GM12878 (cell line): Measurements from ENCODE around the gene FZD10. TPM values are rescaled to one million over a fixed set of nuclear protein-coding genes. Genes with fewer than 3 reads are reported as not detected.

Experiments used
- ATAC-seq: fragments of 200-7000 bp; cut with Tn5 transposase; 3 replicates; pipeline ENCODE4 v1.9.1; 2020; ENCODE audit warnings: mild to moderate bottlenecking, moderate library complexity
- BruUV-seq: library from RNA; stranded (reverse); fragments of 400-500 nt; replicated peaks from 2 replicates; lab custom pipeline; 2021; lab: Mats Ljungman, UMichigan
- CTCF ChIA-PET: fragments of 300-600 bp; sonication (Branson Sonifier 250); formaldehyde crosslinking; extraction: SDS; loops from one replicate; lab custom pipeline; 2021; ENCODE audit warnings: inconsistent platforms; lab: Yijun Ruan, JAX
- POLR2A ChIA-PET: fragments of 350-600 bp; formaldehyde crosslinking; extraction: SDS; loops from one replicate; lab custom pipeline; 2021; ENCODE audit warnings: inconsistent platforms; lab: Charles Lee
- RAD21 ChIA-PET: fragments of 300-600 bp; sonication (Branson Sonifier 250); formaldehyde crosslinking; loops from one replicate; lab custom pipeline; 2023; ENCODE audit warnings: antibody characterized with exemption; ENCODE audit not compliant: unreplicated experiment; lab: Charles Lee
- SMC1A ChIA-PET: fragments of 300-600 bp; sonication (Branson Sonifier 250); formaldehyde crosslinking; loops from one replicate; lab custom pipeline; 2023; ENCODE audit not compliant: unreplicated experiment, uncharacterized antibody; lab: Charles Lee
- DNase-seq: peaks from one replicate; pipeline ENCODE4 v3.0.0-alpha.2; 2011; ENCODE audit warnings: low read depth, low spot score
- FAIRE-seq: peaks from 3 replicates; lab custom pipeline; 2011; peaks lifted over from hg19 to GRCh38; lab: Jason Lieb, UNC
- H2AFZ ChIP-seq: 2 replicates; pipeline ENCODE4 v1.6.0; 2011; ENCODE audit warnings: low read depth, low read length, control low read depth; ENCODE audit not compliant: control insufficient read depth
- H3K27ac ChIP-seq: 2 replicates; pipeline ENCODE4 v1.5.1; 2011; ENCODE audit warnings: control low read depth; ENCODE audit not compliant: control insufficient read depth, insufficient read depth
- H3K27me3 ChIP-seq, 2 experiments: replicated peaks in 1 of 2; 2 replicates each; pipeline versions ENCODE4 v1.6.0 to v1.6.1; 2011; ENCODE audit warnings: low read length in 1 of 2; ENCODE audit not compliant: control insufficient read depth in 2 of 2, insufficient read depth in 2 of 2
- H3K36me3 ChIP-seq, 2 experiments: 2 replicates each; pipeline ENCODE4 v1.5.1; 2011; ENCODE audit warnings: low read length in 1 of 2; ENCODE audit not compliant: control insufficient read depth in 2 of 2, insufficient read depth in 2 of 2
- H3K4me1 ChIP-seq: 2 replicates; pipeline ENCODE4 v1.6.1; 2011; ENCODE audit warnings: mild to moderate bottlenecking, low read length, moderate library complexity, mixed read lengths; ENCODE audit not compliant: control insufficient read depth, insufficient read depth
- H3K4me2 ChIP-seq: 2 replicates; pipeline ENCODE4 v1.6.0; 2011; ENCODE audit warnings: control low read depth; ENCODE audit not compliant: control insufficient read depth, insufficient read depth
- H3K4me3 ChIP-seq: fragments of 200-600 bp; sonication (generic); 2 replicates; pipeline ENCODE4 v1.5.1; 2016
- H3K79me2 ChIP-seq: 2 replicates; pipeline ENCODE4 v1.6.0; 2011; ENCODE audit warnings: low read length; ENCODE audit not compliant: control insufficient read depth, insufficient read depth
- H3K9ac ChIP-seq: 2 replicates; pipeline ENCODE4 v1.8.0; 2011; ENCODE audit warnings: low read length, control low read depth, mixed read lengths; ENCODE audit not compliant: control insufficient read depth, insufficient read depth
- H3K9me3 ChIP-seq: replicated peaks from 3 replicates; pipeline ENCODE4 v1.5.1; 2011; ENCODE audit warnings: mild to moderate bottlenecking, low read length; ENCODE audit not compliant: control insufficient read depth, insufficient read depth
- H4K20me1 ChIP-seq: 2 replicates; pipeline ENCODE4 v1.6.0; 2011; ENCODE audit not compliant: control insufficient read depth, insufficient read depth
- BCL11A ChIP-seq: IDR thresholded peaks from 2 replicates; pipeline ENCODE4 v1.6.1; 2011; ENCODE audit warnings: low read depth, low read length
- BHLHE40 ChIP-seq, 2 experiments: fragments of 450-650 bp in 1 of 2; IDR thresholded peaks; 2 replicates each; pipeline ENCODE4 v1.6.1; 2011 to 2017; ENCODE audit warnings: low read depth in 2 of 2, borderline replicate concordance in 1 of 2, improper control_type of control experiment in 1 of 2, low read length in 1 of 2, mild to moderate bottlenecking in 1 of 2
- CBX3 ChIP-seq: fragments of 200-600 bp; sonication (generic); IDR thresholded peaks from 2 replicates; pipeline ENCODE4 v1.6.1; 2016; ENCODE audit warnings: low read depth, borderline replicate concordance
- CHD2 ChIP-seq: IDR thresholded peaks from 2 replicates; pipeline ENCODE4 v1.6.1; 2011; ENCODE audit warnings: low read depth, low read length, improper control_type of control experiment, borderline replicate concordance
- EED ChIP-seq: sonication (generic); IDR thresholded peaks from 2 replicates; pipeline ENCODE4 v1.6.1; 2016; ENCODE audit warnings: antibody characterized with exemption, low read depth
- ETV6 ChIP-seq, 2 experiments: fragments of 450-650 bp in 1 of 2; IDR thresholded peaks in 1 of 2; conservative IDR thresholded peaks in 1 of 2; 2 replicates each; pipeline ENCODE4 v1.6.1; 2014; ENCODE audit warnings: antibody characterized with exemption in 1 of 2, borderline replicate concordance in 1 of 2, low read depth in 1 of 2, mild to moderate bottlenecking in 1 of 2, moderate library complexity in 1 of 2
- MEF2B ChIP-seq: fragments of 450-650 bp; IDR thresholded peaks from 2 replicates; pipeline ENCODE4 v1.6.1; 2018; ENCODE audit warnings: mild to moderate bottlenecking, moderate library complexity; ENCODE audit not compliant: partially characterized antibody, poor library complexity, severe bottlenecking
- MXI1 ChIP-seq: fragments of 150-350 bp; IDR thresholded peaks from 2 replicates; pipeline ENCODE4 v1.6.1; 2011; ENCODE audit warnings: low read depth, mild to moderate bottlenecking, inconsistent platforms, low read length, improper control_type of control experiment
- PBX3 ChIP-seq: IDR thresholded peaks from 2 replicates; pipeline ENCODE4 v1.6.1; 2011; ENCODE audit warnings: mild to moderate bottlenecking, low read depth, low read length, moderate library complexity; ENCODE audit not compliant: insufficient replicate concordance
- POLR2AphosphoS5 ChIP-seq: IDR thresholded peaks from 2 replicates; pipeline ENCODE4 v1.6.1; 2011; ENCODE audit warnings: mild to moderate bottlenecking, low read length, inconsistent platforms
- RAD51 ChIP-seq: fragments of 450-650 bp; IDR thresholded peaks from 2 replicates; pipeline ENCODE4 v1.6.1; 2016; ENCODE audit warnings: moderate library complexity, mild to moderate bottlenecking, inconsistent platforms
- RBBP5 ChIP-seq: fragments of 200-600 bp; sonication (generic); conservative IDR thresholded peaks from 2 replicates; pipeline ENCODE4 v1.6.1; 2016
- SIX5 ChIP-seq: IDR thresholded peaks from 2 replicates; pipeline ENCODE4 v1.6.1; 2011; ENCODE audit warnings: mild to moderate bottlenecking, low read depth, low read length, moderate library complexity; ENCODE audit not compliant: severe bottlenecking
- SKIL ChIP-seq: fragments of 450-650 bp; IDR thresholded peaks from 2 replicates; pipeline ENCODE4 v1.6.1; 2017; ENCODE audit warnings: mild to moderate bottlenecking, low read depth, inconsistent platforms; ENCODE audit not compliant: poor library complexity, severe bottlenecking
- ZNF24 ChIP-seq: fragments of 450-650 bp; IDR thresholded peaks from 2 replicates; pipeline ENCODE4 v1.6.1; 2017; ENCODE audit warnings: antibody characterized with exemption, mild to moderate bottlenecking
- WGBS: methylation state at CpG from one replicate; pipeline ENCODE4 v1.1.6; 2016; ENCODE audit warnings: low lambda C conversion rate; ENCODE audit not compliant: insufficient replicate concordance, insufficient coverage; ENCODE audit errors: missing lambda C conversion rate; 5-methylcytosine and 5-hydroxymethylcytosine counted together
- in situ Hi-C: fragments of 300-500 bp; cut with MboI; formaldehyde crosslinking; loops from 9 replicates; pipeline ENCODE4 v1.14.3; 2018; ENCODE audit warnings: mixed read lengths
- intact Hi-C: fragments of 100-400 bp; cut with micrococcal nuclease; formaldehyde crosslinking; loops from one replicate; pipeline ENCODE4 v1.14.2; 2022; ENCODE audit not compliant: unreplicated experiment
- polyA plus RNA-seq, 11 experiments: library from polyadenylated mRNA; depleted of rRNA in 4 of 11; unstranded in 6 of 11; stranded (reverse) in 5 of 11; fragments of >200 nt; fragmentation: Nextera tagmentation in 4 of 11; fragmentation: Illumina TruSeq in 1 of 11; extraction: Ambion mirVana in 4 of 11; extraction: Trizol in 1 of 11; gene quantifications; 1 replicate in 1 of 11; 2 replicates in 10 of 11; pipeline versions ENCODE4 v1.2.1 to v1.2.3, GENCODE V29; 2011 to 2016; ENCODE audit warnings: inconsistent platforms in 2 of 11, missing spikeins in 2 of 11, low read depth in 1 of 11
- total RNA-seq, 4 experiments: library from RNA; depleted of rRNA in 3 of 4; stranded (reverse); fragments of >200 nt in 3 of 4; fragmentation: Illumina TruSeq in 1 of 4; extraction: Trizol in 1 of 4; gene quantifications; 2 replicates each; pipeline versions ENCODE4 v1.2.1 to v1.2.3, GENCODE V29; 2013 to 2021

FZD10 gene
- total and polyA plus RNA-seq, 10 of the 15 experiments (the other 5 are each of a cell fraction or from before 2014, with no cell fraction given): not detected

- SMC1A ChIA-PET: no interaction called here
- intact Hi-C loops (no loop called here), in situ Hi-C loops (no loop called here)
- RAD21 ChIA-PET: no interaction called here
- FAIRE-seq (no peak), DNase-seq (no peak), ATAC-seq (no peak)
- Histone ChIP-seq H3K36me3 (no peaks in the 10 kb centered on the region), H2AFZ (no peak overlapping the region), H3K79me2 (no peaks in the 10 kb centered on the region), H3K9me3 (no peaks in the 10 kb centered on the region; the same call in 2 of the 3 replicates), H3K4me1 (no peaks in the 10 kb centered on the region), H3K27me3 (no peaks in the 10 kb centered on the region), H3K4me2 (no peak overlapping the region), H3K4me3 (no peak overlapping the region), H3K9ac (no peak overlapping the region), H4K20me1 (no peaks in the 10 kb centered on the region), H3K27ac (no peak overlapping the region)
- CTCF ChIA-PET: no interaction called here
- 46% methylated on average over 73 of the region's 78 CpGs for WGBS
- no TSS peak for BruUV-seq
- POLR2A ChIA-PET: no interaction called here
- TF ChIP-seq ETV6 (conservative IDR thresholded peaks at IDR 0.05 in 1 of 2, IDR thresholded peaks at IDR 0.05 in 1 of 2; ENCODE audit: borderline replicate concordance in 1 of 2, low read depth in 1 of 2) (no peak), CBX3 (no peak), CHD2 (no peak), MXI1 (no peak), PBX3 (no peak), BCL11A (no peak), EED (no peak), RAD51 (no peak), RBBP5 (no peak), ZNF24 (no peak), POLR2AphosphoS5 (no peak), SIX5 (no peak), SKIL (no peak), BHLHE40 (IDR thresholded peaks at IDR 0.05; ENCODE audit: borderline replicate concordance in 1 of 2, low read depth in 2 of 2, low read length in 1 of 2) (no peak), MEF2B (no peak)
These were observed 639 bp downstream of the FZD10 start for GRCh38 chr12:130162745-130163460.
